ENCODE data around the gene SYNM. TPM values are rescaled to one million over a fixed set of nuclear protein-coding genes. Genes with fewer than 3 reads are reported as not detected.
"Not testable (repeated sequence)": the region's sequence is repeated elsewhere in the genome, so short reads cannot be mapped to it uniquely, and the experiment has no call there.

SYNM gene
- total RNA-seq, 1 experiment from 2014 or later = 1.9 TPM

GRCh38 chr15:99059010-99059981 lies 45.6 kb upstream of the SYNM start:
- H3K4ac ChIP-seq (ENCODE audit: low read depth, low read length) = no peak overlapping the region; the same call in 1 of the 2 replicates
- H3K18ac ChIP-seq (ENCODE audit: insufficient read length, low read depth, low read length) = peak overlapping the region; percentile 56
- no peaks in the 10 kb centered on the region; a peak in 2 of 5 replicates for H3K9me3 Mint-ChIP-seq
- H4K8ac ChIP-seq (replicated peaks; ENCODE audit: insufficient read length, low read depth, low read length) = no peak overlapping the region
- H3K4me1 Mint-ChIP-seq = peaks cover 8 to 10% of the 10 kb centered on the region in 2 experiments
- no peak overlapping the region for H2BK5ac ChIP-seq (ENCODE audit: insufficient read length, low read length)
- peaks cover 4% of the 10 kb centered on the region for H3K23me2 ChIP-seq (ENCODE audit: insufficient read length, low read depth, low read length, poor library complexity, severe bottlenecking)
- no peak overlapping the region for H3K27ac ChIP-seq (ENCODE audit: insufficient read length, low read depth, low read length)
- no peaks in the 10 kb centered on the region for H3K4me1 ChIP-seq (ENCODE audit: insufficient read depth, low read length)
- H2AK5ac ChIP-seq (ENCODE audit: insufficient read length, low read length) = no peak overlapping the region
- no CpG with 5 or more reads among the region's 86 CpGs for WGBS (ENCODE audit: extremely low coverage, insufficient read length, low lambda C conversion rate)
- H3K79me1 ChIP-seq (ENCODE audit: insufficient read depth, low read depth, low read length, poor library complexity, severe bottlenecking) = no peaks in the 10 kb centered on the region
- H3K56ac ChIP-seq (ENCODE audit: insufficient read length, low read depth, low read length) = no peak overlapping the region
- peaks cover 51% of the 10 kb centered on the region for H3K27me3 Mint-ChIP-seq (ENCODE audit: low read depth)
- H3T11ph ChIP-seq (ENCODE audit: low read length) = no peak overlapping the region
- peak overlapping the region; percentile 75 to 87 for H3K4me3 Mint-ChIP-seq
- H3K23ac ChIP-seq (ENCODE audit: insufficient read length, low read depth, low read length) = no peak overlapping the region
- peak overlapping the region in 1 of 3 experiments; percentile 96; a peak in 2 of 7 replicates for H3K27ac Mint-ChIP-seq
- no peaks in the 10 kb centered on the region; a peak in 1 of 7 replicates for H3K36me3 Mint-ChIP-seq (ENCODE audit: insufficient read depth in 1 of 3, low read depth in 3 of 3)
- peak; percentile 85 for DNase-seq
- H3K9me3 ChIP-seq (ENCODE audit: control insufficient read depth, low read depth, low read length) = no peaks in the 10 kb centered on the region
- peak overlapping the region; percentile 46 for H3K9ac ChIP-seq (ENCODE audit: extremely low read depth, insufficient read length, low read length)
- no peak overlapping the region for H2AFZ ChIP-seq (ENCODE audit: low read length)
- peak overlapping the region; percentile 79 for H3K14ac ChIP-seq (ENCODE audit: insufficient read depth, low read length)
- H2BK120ac ChIP-seq (ENCODE audit: low read depth, low read length, poor library complexity, severe bottlenecking) = no peak overlapping the region
- no peak overlapping the region for H4K91ac ChIP-seq (ENCODE audit: insufficient read length, low read depth, low read length)
- no peaks in the 10 kb centered on the region for H3K79me2 ChIP-seq (ENCODE audit: insufficient read depth, low read length)
- no peak overlapping the region for H2BK12ac ChIP-seq (ENCODE audit: insufficient read length, low read depth, low read length)
- no peak overlapping the region for H2BK15ac ChIP-seq (ENCODE audit: low read depth, low read length)
- no peak overlapping the region for H2BK20ac ChIP-seq (ENCODE audit: low read depth, low read length, poor library complexity, severe bottlenecking)
- peak overlapping the region; percentile 60 for H3K4me2 ChIP-seq (ENCODE audit: insufficient read depth, insufficient read length, low read length)
- H4K20me1 ChIP-seq (ENCODE audit: control insufficient read depth, insufficient read depth, insufficient read length) = no peaks in the 10 kb centered on the region
- no peaks in the 10 kb centered on the region for H3K27me3 ChIP-seq (ENCODE audit: insufficient read depth, low read length)
- no peak overlapping the region for H4K5ac ChIP-seq (ENCODE audit: insufficient read length, low read depth, low read length)
- peak; percentile 75 for TF ChIP-seq CTCF (conservative IDR thresholded peaks at IDR 0.05)

- not testable (repeated sequence) for H4K5ac ChIP-seq (ENCODE audit: insufficient read length, low read depth, low read length); H3K79me2 ChIP-seq (ENCODE audit: insufficient read depth, low read length); H3K23me2 ChIP-seq (ENCODE audit: insufficient read length, low read depth, low read length, poor library complexity, severe bottlenecking); H2AFZ ChIP-seq (ENCODE audit: low read length); H3K27ac Mint-ChIP-seq; H2AK5ac ChIP-seq (ENCODE audit: insufficient read length, low read length); H3K4ac ChIP-seq (ENCODE audit: low read depth, low read length); H2BK12ac ChIP-seq (ENCODE audit: insufficient read length, low read depth, low read length); H4K91ac ChIP-seq (ENCODE audit: insufficient read length, low read depth, low read length); H4K20me1 ChIP-seq (ENCODE audit: control insufficient read depth, insufficient read depth, insufficient read length); H2BK20ac ChIP-seq (ENCODE audit: low read depth, low read length, poor library complexity, severe bottlenecking); H3K4me1 ChIP-seq (ENCODE audit: insufficient read depth, low read length); H2BK120ac ChIP-seq (ENCODE audit: low read depth, low read length, poor library complexity, severe bottlenecking); H3K18ac ChIP-seq (ENCODE audit: insufficient read length, low read depth, low read length); H2BK15ac ChIP-seq (ENCODE audit: low read depth, low read length); H3T11ph ChIP-seq (ENCODE audit: low read length); H3K36me3 Mint-ChIP-seq (ENCODE audit: insufficient read depth in 1 of 3, low read depth in 3 of 3); H3K9me3 ChIP-seq (ENCODE audit: control insufficient read depth, low read depth, low read length); H3K27me3 ChIP-seq (ENCODE audit: insufficient read depth, low read length); H3K14ac ChIP-seq (ENCODE audit: insufficient read depth, low read length); H3K23ac ChIP-seq (ENCODE audit: insufficient read length, low read depth, low read length); H3K9me3 Mint-ChIP-seq; H3K4me1 Mint-ChIP-seq; H3K56ac ChIP-seq (ENCODE audit: insufficient read length, low read depth, low read length); H3K79me1 ChIP-seq (ENCODE audit: insufficient read depth, low read depth, low read length, poor library complexity, severe bottlenecking); H2BK5ac ChIP-seq (ENCODE audit: insufficient read length, low read length); DNase-seq; H3K9ac ChIP-seq (ENCODE audit: extremely low read depth, insufficient read length, low read length); H3K27ac ChIP-seq (ENCODE audit: insufficient read length, low read depth, low read length); H4K8ac ChIP-seq (replicated peaks; ENCODE audit: insufficient read length, low read depth, low read length)
- Mint-ChIP-seq H3K27me3 (ENCODE audit: low read depth) (peaks cover 54% of the 10 kb centered on the region), H3K4me3 (peak overlapping the region; percentile 75 to 87; a peak in 3 of 5 replicates)
- H3K4me2 ChIP-seq (ENCODE audit: insufficient read depth, insufficient read length, low read length) = peak overlapping the region; percentile 60
- WGBS (ENCODE audit: extremely low coverage, insufficient read length, low lambda C conversion rate) = no CpG with 5 or more reads among the region's 18 CpGs
Observed at GRCh38 chr15:99060186-99060585, 44.7 kb upstream of the SYNM start.

All from H9 (cell line).